Measurements from ENCODE around the gene RCOR1. TPM values are rescaled to one million over a fixed set of nuclear protein-coding genes. Genes with fewer than 3 reads are reported as not detected.
A peak's percentile ranks its signal among the peaks of the same experiment; 100 is the strongest.

The RCOR1 gene
- total RNA-seq, 1 experiment from 2014 or later: 33.6 TPM

DNA sequence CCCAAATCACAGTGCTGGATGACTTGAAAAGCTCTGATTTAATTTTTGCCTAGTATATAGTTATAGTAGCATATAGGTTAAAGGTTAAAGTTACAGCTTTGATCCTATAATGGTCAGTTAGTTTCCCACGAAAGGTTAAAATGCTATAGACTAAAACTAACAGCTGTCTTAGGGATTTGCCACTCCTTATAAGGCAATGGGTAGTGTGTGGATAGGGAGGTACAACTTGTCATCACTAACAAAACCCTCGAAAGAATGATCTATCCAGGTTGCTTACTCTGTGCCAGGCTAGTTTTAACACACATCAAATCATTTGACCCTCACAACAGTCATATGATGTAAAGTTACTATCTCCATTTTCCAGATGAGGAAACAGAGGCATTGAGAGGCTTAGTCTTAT, 11.7 kb downstream of the RCOR1 start:
- intact Hi-C loops (cut with micrococcal nuclease; ENCODE audit: unreplicated experiment): no loop called here
- no peak for TF ChIP-seq CTCF (IDR thresholded peaks at IDR 0.05; ENCODE audit: insufficient read depth in 1 of 2, low read depth in 1 of 2, low read length in 1 of 2, severe bottlenecking in 1 of 2, unreplicated experiment in 1 of 2)

GRCh38 chr14:102605029-102605428, 12.6 kb downstream of the RCOR1 start:
- Mint-ChIP-seq H3K9me3 (ENCODE audit: unreplicated experiment) (no peaks in the 10 kb centered on the region), H3K27ac (ENCODE audit: unreplicated experiment) (no peak overlapping the region), H3K4me3 (ENCODE audit: unreplicated experiment) (no peak overlapping the region), H3K4me1 (ENCODE audit: low read depth, unreplicated experiment) (peaks cover 13% of the 10 kb centered on the region), H3K27me3 (ENCODE audit: insufficient read depth, unreplicated experiment) (no peaks in the 10 kb centered on the region), H3K36me3 (ENCODE audit: insufficient read depth, unreplicated experiment) (peaks cover 15% of the 10 kb centered on the region)
- intact Hi-C loops (cut with micrococcal nuclease; ENCODE audit: unreplicated experiment): no loop called here
- Histone ChIP-seq H3K4me1 (peaks cover 9% of the 10 kb centered on the region; the same call in 1 of the 2 replicates), H3K9me3 (no peaks in the 10 kb centered on the region), H3K36me3 (ENCODE audit: control insufficient read depth, insufficient read depth, low read length) (no peaks in the 10 kb centered on the region), H3K27me3 (replicated peaks; ENCODE audit: control insufficient read depth, insufficient read depth, low read length) (no peaks in the 10 kb centered on the region), H3K4me3 (ENCODE audit: low read depth, low read length) (no peak overlapping the region)
- no TSS peak for BruUV-seq (replicated peaks)
- ChIA-PET POLR2A (interaction anchor here (0.6 kb wide), 1 partner anchor 80 kb away, joined by 3 read pairs; no protein-coding TSS in a partner anchor), CTCF (no interaction called here)
- TF ChIP-seq CTCF (IDR thresholded peaks at IDR 0.05; ENCODE audit: insufficient read depth in 1 of 2, low read depth in 1 of 2, low read length in 1 of 2, severe bottlenecking in 1 of 2, unreplicated experiment in 1 of 2): no peak
- no peak for DNase-seq

More for the DNA sequence above, 11.7 kb downstream of the RCOR1 start:
- ChIA-PET CTCF (no interaction called here), POLR2A (interaction anchor here (0.6 kb wide), 1 partner anchor 80 kb away, joined by 3 read pairs; no protein-coding TSS in a partner anchor)
- H3K4me3 Mint-ChIP-seq (ENCODE audit: unreplicated experiment): no peak overlapping the region
- peaks cover 13% of the 10 kb centered on the region for H3K4me1 Mint-ChIP-seq (ENCODE audit: low read depth, unreplicated experiment)
- no peaks in the 10 kb centered on the region for H3K27me3 Mint-ChIP-seq (ENCODE audit: insufficient read depth, unreplicated experiment)
- no peak overlapping the region for H3K4me3 ChIP-seq (ENCODE audit: low read depth, low read length)
- TSS peak; percentile 4 for BruUV-seq (replicated peaks)
- no peaks in the 10 kb centered on the region for H3K27me3 ChIP-seq (replicated peaks; ENCODE audit: control insufficient read depth, insufficient read depth, low read length)
- H3K9me3 Mint-ChIP-seq (ENCODE audit: unreplicated experiment): no peaks in the 10 kb centered on the region
- H3K36me3 Mint-ChIP-seq (ENCODE audit: insufficient read depth, unreplicated experiment): peaks cover 11% of the 10 kb centered on the region
- DNase-seq: no peak
- H3K9me3 ChIP-seq: no peaks in the 10 kb centered on the region
- no peaks in the 10 kb centered on the region for H3K36me3 ChIP-seq (ENCODE audit: control insufficient read depth, insufficient read depth, low read length)
- H3K4me1 ChIP-seq: peaks cover 9% of the 10 kb centered on the region; the same call in 1 of the 2 replicates
- H3K27ac Mint-ChIP-seq (ENCODE audit: unreplicated experiment): no peak overlapping the region

DNA sequence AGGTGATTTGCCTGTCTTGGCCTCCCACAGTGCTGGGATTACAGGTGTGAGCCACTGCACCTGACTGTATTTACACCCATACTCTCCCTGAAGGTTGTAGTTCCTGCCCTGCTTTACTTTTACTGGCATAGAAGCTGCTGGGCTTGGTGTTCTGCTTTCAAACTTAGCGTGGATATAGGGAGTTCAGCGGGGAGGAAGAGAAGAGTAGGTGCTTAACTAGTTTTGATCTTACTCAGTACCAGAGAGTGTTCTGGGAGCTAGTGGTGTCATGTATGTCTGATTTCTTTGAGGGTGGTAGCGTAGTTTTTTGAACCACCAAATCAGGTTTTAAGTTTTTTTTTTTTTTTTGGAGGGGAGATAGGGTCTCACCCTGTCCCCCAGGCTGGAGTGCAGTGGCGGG, 13.8 kb downstream of the RCOR1 start:
- intact Hi-C loops (cut with micrococcal nuclease; ENCODE audit: unreplicated experiment): no loop called here
- Mint-ChIP-seq H3K27me3 (ENCODE audit: insufficient read depth, unreplicated experiment) (no peaks in the 10 kb centered on the region), H3K36me3 (ENCODE audit: insufficient read depth, unreplicated experiment) (peaks cover 14% of the 10 kb centered on the region), H3K27ac (ENCODE audit: unreplicated experiment) (no peak overlapping the region), H3K4me1 (ENCODE audit: low read depth, unreplicated experiment) (peaks cover 10% of the 10 kb centered on the region), H3K9me3 (ENCODE audit: unreplicated experiment) (no peaks in the 10 kb centered on the region), H3K4me3 (ENCODE audit: unreplicated experiment) (no peak overlapping the region)
- H3K27me3 ChIP-seq (replicated peaks; ENCODE audit: control insufficient read depth, insufficient read depth, low read length): no peaks in the 10 kb centered on the region
- H3K9me3 ChIP-seq: no peaks in the 10 kb centered on the region
- BruUV-seq (replicated peaks): no TSS peak
- POLR2A ChIA-PET: interaction anchor here (1.1 kb wide), 1 partner anchor 82 kb away, joined by 6 read pairs; no protein-coding TSS in a partner anchor
- DNase-seq: no peak
- TF ChIP-seq CTCF (IDR thresholded peaks at IDR 0.05; ENCODE audit: insufficient read depth in 1 of 2, low read depth in 1 of 2, low read length in 1 of 2, severe bottlenecking in 1 of 2, unreplicated experiment in 1 of 2): no peak
- H3K4me3 ChIP-seq (ENCODE audit: low read depth, low read length): no peak overlapping the region
- peaks cover 5% of the 10 kb centered on the region; the same call in 1 of the 2 replicates for H3K4me1 ChIP-seq
- no peaks in the 10 kb centered on the region for H3K36me3 ChIP-seq (ENCODE audit: control insufficient read depth, insufficient read depth, low read length)
- CTCF ChIA-PET: interaction anchor here (0.6 kb wide), 1 partner anchor 63 kb away, joined by 4 read pairs; no protein-coding TSS in a partner anchor
